K562 (cell line): Measurements from ENCODE around the gene PPP3R2. TPM values are rescaled to one million over a fixed set of nuclear protein-coding genes. Genes with fewer than 3 reads are reported as not detected.

Experiments used
- ATAC-seq: fragments of 200-7000 bp; cut with Tn5 transposase; 3 replicates; pipeline ENCODE4 v1.9.1; 2020; ENCODE audit warnings: moderate library complexity
- BruUV-seq: library from RNA; stranded (reverse); fragments of 400-500 nt; replicated peaks from 2 replicates; lab custom pipeline; 2021; lab: Mats Ljungman, UMichigan
- CTCF ChIA-PET: fragments of 300-600 bp; formaldehyde crosslinking; extraction: SDS; loops from one replicate; lab custom pipeline; 2021; ENCODE audit warnings: low intra/inter-chr PET ratio; lab: Yijun Ruan, JAX
- POLR2A ChIA-PET: fragments of 300-600, 350-650 bp; sonication (Branson Sonifier 250); formaldehyde crosslinking; extraction: SDS; loops from one replicate; lab custom pipeline; 2021; ENCODE audit warnings: antibody characterized with exemption, inconsistent platforms; lab: Yijun Ruan, JAX
- DNase-seq, 4 experiments: peaks; one replicate each; pipeline versions ENCODE4 v3.0.0 to v3.0.0-alpha.2; 2011 to 2018; ENCODE audit warnings: low spot score in 3 of 4, mixed read lengths in 3 of 4; ENCODE audit errors: extremely low read depth in 1 of 4
- FAIRE-seq: peaks from 2 replicates; lab custom pipeline; 2011; peaks lifted over from hg19 to GRCh38; lab: Jason Lieb, UNC
- H2AFZ ChIP-seq: 2 replicates; pipeline ENCODE4 v1.6.0; 2011; ENCODE audit warnings: low read depth, low read length, control low read depth, inconsistent platforms
- H3K27ac ChIP-seq: fragments of 200-600 bp; 3 replicates; pipeline ENCODE4 v1.8.0; 2011; ENCODE audit warnings: low read depth, mild to moderate bottlenecking, control low read depth, inconsistent platforms, low read length, moderate library complexity, mixed read lengths; ENCODE audit errors: extremely low read depth
- H3K27me3 ChIP-seq, 2 experiments: fragments of 300-600 bp in 1 of 2; 2 replicates in 1 of 2; 3 replicates in 1 of 2; pipeline versions ENCODE4 v1.6.0 to v1.8.0; 2011; ENCODE audit warnings: inconsistent platforms in 2 of 2, low read length in 2 of 2, mild to moderate bottlenecking in 1 of 2, mixed read lengths in 1 of 2, moderate library complexity in 1 of 2; ENCODE audit not compliant: control insufficient read depth in 2 of 2, insufficient read depth in 2 of 2
- H3K36me3 ChIP-seq: fragments of 300-600 bp; 3 replicates; pipeline ENCODE4 v1.8.0; 2011; ENCODE audit warnings: mild to moderate bottlenecking, low read length, inconsistent platforms; ENCODE audit not compliant: control insufficient read depth, insufficient read depth
- H3K4me1 ChIP-seq, 2 experiments: fragments of 200-600 bp in 1 of 2; replicated peaks in 1 of 2; 2 replicates in 1 of 2; 3 replicates in 1 of 2; pipeline versions ENCODE4 v1.5.1 to v1.8.0; 2011; ENCODE audit warnings: inconsistent platforms in 2 of 2, low read length in 2 of 2, mild to moderate bottlenecking in 1 of 2, mixed read lengths in 1 of 2, moderate library complexity in 1 of 2; ENCODE audit not compliant: control insufficient read depth in 2 of 2, insufficient read depth in 2 of 2
- H3K4me2 ChIP-seq: 2 replicates; pipeline ENCODE4 v1.6.1; 2011; ENCODE audit warnings: low read length, control low read depth, inconsistent platforms, mixed read lengths; ENCODE audit not compliant: insufficient read depth
- H3K4me3 ChIP-seq: fragments of 200-600 bp; sonication (generic), shearing (Covaris generic); 2 replicates; pipeline ENCODE4 v1.5.1; 2016; ENCODE audit warnings: control low read depth, inconsistent platforms
- H3K79me2 ChIP-seq: fragments of 200-600 bp; 3 replicates; pipeline ENCODE4 v1.8.0; 2011; ENCODE audit warnings: low read length, inconsistent platforms; ENCODE audit not compliant: control insufficient read depth, insufficient read depth
- H3K9ac ChIP-seq, 2 experiments: 2 replicates each; pipeline versions ENCODE4 v1.6.0 to v1.6.1; 2011; ENCODE audit warnings: low read depth in 2 of 2, low read length in 2 of 2, control low read depth in 1 of 2, inconsistent platforms in 1 of 2, mild to moderate bottlenecking in 1 of 2, mixed read lengths in 1 of 2; ENCODE audit not compliant: insufficient read depth in 1 of 2
- H3K9me1 ChIP-seq: one replicate; pipeline ENCODE4 v1.6.0; 2011; ENCODE audit warnings: inconsistent platforms, mild to moderate bottlenecking, low read length, moderate library complexity; ENCODE audit not compliant: control insufficient read depth, insufficient read depth
- H3K9me3 ChIP-seq: replicated peaks from 2 replicates; pipeline ENCODE4 v1.5.1; 2011; ENCODE audit warnings: low read depth, low read length, inconsistent platforms; ENCODE audit not compliant: control insufficient read depth, insufficient read depth
- H4K20me1 ChIP-seq: replicated peaks from 2 replicates; pipeline ENCODE4 v1.6.1; 2011; ENCODE audit warnings: low read length, inconsistent platforms, mixed read lengths; ENCODE audit not compliant: control insufficient read depth, insufficient read depth
- ESRRA ChIP-seq: fragments of 450-650 bp; IDR thresholded peaks from 2 replicates; pipeline ENCODE4 v1.6.1; 2014; ENCODE audit warnings: low read depth, mild to moderate bottlenecking, moderate library complexity, borderline replicate concordance
- GTF2F1 ChIP-seq: IDR thresholded peaks from 2 replicates; pipeline ENCODE4 v1.6.1; 2011; ENCODE audit warnings: low read depth, low read length, improper control_type of control experiment
- KLF13 ChIP-seq: fragments of 450-650 bp; IDR thresholded peaks from 2 replicates; pipeline ENCODE4 v1.6.1; 2016; ENCODE audit warnings: missing genetic modification characterization, low read depth, mild to moderate bottlenecking, missing compliant biosample characterization, moderate library complexity, borderline replicate concordance
- MED1 ChIP-seq: sonication (generic); formaldehyde crosslinking; IDR thresholded peaks from 2 replicates; pipeline ENCODE4 v1.8.1; 2023; ENCODE audit warnings: missing genetic modification reagents, borderline replicate concordance
- U2AF1 ChIP-seq: fragments of 200-400 bp; formaldehyde crosslinking; optimal IDR thresholded peaks from 2 replicates; pipeline ENCODE3; 2017; ENCODE audit warnings: mild to moderate bottlenecking, low read depth, low read length, moderate library complexity
- WGBS: fragments of 100-300 bp; shearing (Covaris generic); methylation state at CpG from one replicate; pipeline ENCODE4 v1.1.6; 2016; ENCODE audit warnings: low coverage, mixed read lengths; ENCODE audit not compliant: insufficient coverage; ENCODE audit errors: missing lambda C conversion rate; 5-methylcytosine and 5-hydroxymethylcytosine counted together
- in situ Hi-C: fragments of 300-500 bp; cut with MboI; formaldehyde crosslinking; loops from 4 replicates; pipeline ENCODE4 v1.15.0; 2018; ENCODE audit warnings: inconsistent platforms, mixed read lengths
- intact Hi-C: fragments of 100-400 bp; cut with micrococcal nuclease; formaldehyde crosslinking; loops from 2 replicates; pipeline ENCODE4 v1.14.2; 2022
- polyA plus RNA-seq, 8 experiments: library from polyadenylated mRNA; depleted of rRNA in 4 of 8; stranded (reverse) in 5 of 8; unstranded in 3 of 8; fragments of >200 nt; fragmentation: Nextera tagmentation in 2 of 8; fragmentation: Illumina TruSeq in 1 of 8; extraction: Ambion mirVana in 2 of 8; extraction: Trizol in 1 of 8; gene quantifications; 2 replicates each; pipeline versions ENCODE4 v1.2.1 to v1.2.3, GENCODE V29; 2011 to 2014; ENCODE audit warnings: inconsistent platforms in 1 of 8, missing spikeins in 1 of 8
- total RNA-seq, 7 experiments: library from RNA; depleted of rRNA in 6 of 7; stranded (reverse); fragments of >200 nt in 6 of 7; fragmentation: Illumina TruSeq in 2 of 7; extraction: Trizol in 2 of 7; gene quantifications; 2 replicates each; pipeline versions ENCODE4 v1.2.1 to v1.2.3, GENCODE V29; 2011 to 2021; ENCODE audit warnings: low replicate concordance in 1 of 7
- TF ChIP-seq, protein P1 (sequence below): fragments of 250-450 bp; sonication (Bioruptor Pico); IDR thresholded peaks from 2 replicates; pipeline ENCODE4 v1.5.0; 2021
- TF ChIP-seq, protein P2 (sequence below): sonication (generic); formaldehyde crosslinking; IDR thresholded peaks from 2 replicates; pipeline ENCODE4 v1.8.1; 2023; ENCODE audit warnings: mild to moderate bottlenecking, missing genetic modification reagents

PPP3R2 gene
- total and polyA plus RNA-seq, 9 of the 15 experiments (the other 6 are each of a cell fraction or from before 2014, with no cell fraction given), result not detected

DNA sequence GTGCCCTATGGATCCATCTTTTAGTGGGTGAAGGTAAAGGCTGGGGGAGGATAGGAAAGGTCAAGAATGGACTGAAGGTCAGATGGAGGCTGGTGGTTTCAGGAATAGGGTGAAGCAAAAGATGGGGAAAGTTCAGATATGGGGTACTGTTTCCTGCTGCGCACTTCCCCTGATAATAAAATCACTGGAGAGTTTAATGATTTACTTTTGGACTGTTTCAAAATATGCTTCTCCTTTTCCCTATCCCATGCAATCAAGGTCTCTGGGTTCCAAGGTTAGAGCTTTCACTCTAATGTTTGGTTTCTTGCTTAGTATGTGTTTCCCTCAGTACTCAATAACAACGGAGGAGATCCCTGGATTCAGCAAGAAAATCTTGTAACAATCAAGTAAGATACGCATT, 10.8 kb upstream of the PPP3R2 start:
- Histone ChIP-seq H3K9ac (no peak overlapping the region), H4K20me1 (peaks cover 3% of the 10 kb centered on the region; the same call in 1 of the 2 replicates), H3K4me3 (no peak overlapping the region), H3K9me3 (no peaks in the 10 kb centered on the region), H3K36me3 (no peaks in the 10 kb centered on the region), H3K27ac (no peak overlapping the region), H3K79me2 (no peaks in the 10 kb centered on the region), H3K27me3 (no peaks in the 10 kb centered on the region), H3K4me1 (no peaks in the 10 kb centered on the region), H3K4me2 (no peak overlapping the region), H3K9me1 (no peaks in the 10 kb centered on the region), H2AFZ (no peak overlapping the region)
- 2% methylated on average over 3 of the region's 3 CpGs for WGBS
- ATAC-seq (no peak), DNase-seq (no peak), FAIRE-seq (no peak)
- intact Hi-C loops (no loop called here), in situ Hi-C loops (no loop called here)
- TF ChIP-seq MED1, result no peak
- ChIA-PET CTCF (no interaction called here), POLR2A (no interaction called here)
- no TSS peak for BruUV-seq

DNA sequence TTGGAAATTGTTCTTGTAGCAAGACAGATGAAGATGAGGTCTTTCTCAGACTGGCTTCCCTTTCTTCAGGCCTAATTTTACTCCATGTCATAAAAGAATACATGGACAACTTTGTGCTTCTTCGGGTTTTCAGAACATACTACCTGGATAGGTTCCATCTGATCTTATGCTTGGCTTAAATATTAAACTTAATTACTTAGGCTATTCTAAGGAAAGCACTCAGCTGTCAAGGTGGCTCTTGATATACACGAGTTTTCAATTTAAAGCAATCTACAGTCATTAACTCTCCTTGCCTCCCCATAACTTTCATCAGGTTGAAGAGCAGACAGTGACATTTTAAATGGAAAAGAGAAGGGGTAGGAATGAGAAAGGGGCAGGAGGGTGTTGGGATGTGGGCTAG, 9.5 kb upstream of the PPP3R2 start:
- BruUV-seq, result no TSS peak
- Histone ChIP-seq H3K27ac (no peak overlapping the region), H3K79me2 (no peaks in the 10 kb centered on the region), H3K9me1 (no peaks in the 10 kb centered on the region), H3K4me1 (no peaks in the 10 kb centered on the region), H3K9ac (no peak overlapping the region), H3K36me3 (no peaks in the 10 kb centered on the region), H3K9me3 (no peaks in the 10 kb centered on the region), H3K4me3 (no peak overlapping the region), H2AFZ (no peak overlapping the region), H3K27me3 (no peaks in the 10 kb centered on the region)
- 0% methylated on average over 2 of the region's 2 CpGs for WGBS
- no peak for ATAC-seq
- CTCF ChIA-PET, result no interaction called here
- in situ Hi-C loops, result no loop called here
- FAIRE-seq, result no peak
- POLR2A ChIA-PET, result no interaction called here
- TF ChIP-seq, protein P1, sequence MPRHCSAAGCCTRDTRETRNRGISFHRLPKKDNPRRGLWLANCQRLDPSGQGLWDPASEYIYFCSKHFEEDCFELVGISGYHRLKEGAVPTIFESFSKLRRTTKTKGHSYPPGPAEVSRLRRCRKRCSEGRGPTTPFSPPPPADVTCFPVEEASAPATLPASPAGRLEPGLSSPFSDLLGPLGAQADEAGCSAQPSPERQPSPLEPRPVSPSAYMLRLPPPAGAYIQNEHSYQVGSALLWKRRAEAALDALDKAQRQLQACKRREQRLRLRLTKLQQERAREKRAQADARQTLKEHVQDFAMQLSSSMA (CRISPR knock-in tag), result no peak
- TF ChIP-seq ESRRA (no peak), GTF2F1 (no peak), U2AF1 (no peak), KLF13 (tag) (no peak)
- TF ChIP-seq, protein P2, sequence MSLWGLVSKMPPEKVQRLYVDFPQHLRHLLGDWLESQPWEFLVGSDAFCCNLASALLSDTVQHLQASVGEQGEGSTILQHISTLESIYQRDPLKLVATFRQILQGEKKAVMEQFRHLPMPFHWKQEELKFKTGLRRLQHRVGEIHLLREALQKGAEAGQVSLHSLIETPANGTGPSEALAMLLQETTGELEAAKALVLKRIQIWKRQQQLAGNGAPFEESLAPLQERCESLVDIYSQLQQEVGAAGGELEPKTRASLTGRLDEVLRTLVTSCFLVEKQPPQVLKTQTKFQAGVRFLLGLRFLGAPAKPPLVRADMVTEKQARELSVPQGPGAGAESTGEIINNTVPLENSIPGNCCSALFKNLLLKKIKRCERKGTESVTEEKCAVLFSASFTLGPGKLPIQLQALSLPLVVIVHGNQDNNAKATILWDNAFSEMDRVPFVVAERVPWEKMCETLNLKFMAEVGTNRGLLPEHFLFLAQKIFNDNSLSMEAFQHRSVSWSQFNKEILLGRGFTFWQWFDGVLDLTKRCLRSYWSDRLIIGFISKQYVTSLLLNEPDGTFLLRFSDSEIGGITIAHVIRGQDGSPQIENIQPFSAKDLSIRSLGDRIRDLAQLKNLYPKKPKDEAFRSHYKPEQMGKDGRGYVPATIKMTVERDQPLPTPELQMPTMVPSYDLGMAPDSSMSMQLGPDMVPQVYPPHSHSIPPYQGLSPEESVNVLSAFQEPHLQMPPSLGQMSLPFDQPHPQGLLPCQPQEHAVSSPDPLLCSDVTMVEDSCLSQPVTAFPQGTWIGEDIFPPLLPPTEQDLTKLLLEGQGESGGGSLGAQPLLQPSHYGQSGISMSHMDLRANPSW, result no peak
- TF ChIP-seq, all 486 proteins: peak for 0
- peaks cover 3% of the 10 kb centered on the region; the same call in 1 of the 2 replicates for H4K20me1 ChIP-seq
- intact Hi-C loops, result loop anchor here (5.0 kb wide), 1 partner anchor 123 kb away; no protein-coding TSS in a partner anchor
- H3K4me2 ChIP-seq, result no peak overlapping the region
- DNase-seq, result no peak
